Kidney epithelial cell (primary cell): ENCODE data around the gene PTK7. TPM values are rescaled to one million over a fixed set of nuclear protein-coding genes. Genes with fewer than 3 reads are reported as not detected.
"Not testable (repeated sequence)": the region's sequence is repeated elsewhere in the genome, so short reads cannot be mapped to it uniquely, and the experiment has no call there.

Source experiments
- DNase-seq: peaks from one replicate; pipeline ENCODE4 v3.0.0-alpha.2; 2010; ENCODE audit warnings: low read depth
- H3K27me3 ChIP-seq: 2 replicates; pipeline ENCODE4 v1.6.0; 2011; ENCODE audit warnings: low read length; ENCODE audit not compliant: control insufficient read depth, insufficient read depth
- H3K36me3 ChIP-seq: 2 replicates; pipeline ENCODE4 v1.5.1; 2011; ENCODE audit warnings: low read length; ENCODE audit not compliant: control insufficient read depth, insufficient read depth
- H3K4me3 ChIP-seq: 2 replicates; pipeline ENCODE4 v1.5.1; 2011; ENCODE audit warnings: low read depth, mild to moderate bottlenecking, control low read depth, low read length
- CTCF ChIP-seq: IDR thresholded peaks from 2 replicates; pipeline ENCODE4 v1.5.1; 2011; ENCODE audit warnings: mild to moderate bottlenecking, moderate library complexity, low read length, control low read depth, inconsistent platforms; ENCODE audit not compliant: insufficient read depth, poor library complexity, severe bottlenecking
- total RNA-seq: library from RNA; depleted of rRNA; stranded (reverse); fragments of >200 nt; gene quantifications from 2 replicates; pipeline ENCODE4 v1.2.3, GENCODE V29; 2015

The PTK7 gene
- total RNA-seq, 1 donor from 2014 or later, result 169 TPM

GRCh38 chr6:43113431-43114260 lies 37.5 kb downstream of the PTK7 start:
- Histone ChIP-seq H3K27me3 (no peaks in the 10 kb centered on the region), H3K4me3 (no peak overlapping the region), H3K36me3 (peaks cover 1% of the 10 kb centered on the region)
- TF ChIP-seq CTCF, result no peak
- no peak for DNase-seq

GRCh38 chr6:43115365-43115764 lies 39.3 kb downstream of the PTK7 start:
- no peak for DNase-seq
- TF ChIP-seq CTCF, result no peak
- Histone ChIP-seq H3K4me3 (no peak overlapping the region), H3K36me3 (peaks cover 1% of the 10 kb centered on the region), H3K27me3 (no peaks in the 10 kb centered on the region)

GRCh38 chr6:43117466-43117865 lies 41.4 kb downstream of the PTK7 start:
- not testable (repeated sequence) for H3K27me3 ChIP-seq, DNase-seq, H3K36me3 ChIP-seq, H3K4me3 ChIP-seq

GRCh38 chr6:43119482-43119881 lies 43.4 kb downstream of the PTK7 start:
- Histone ChIP-seq H3K27me3 (no peaks in the 10 kb centered on the region), H3K4me3 (no peak overlapping the region), H3K36me3 (peaks cover 1% of the 10 kb centered on the region)
- no peak for DNase-seq
- no peak for TF ChIP-seq CTCF

GRCh38 chr6:43120101-43120763 lies 44.1 kb downstream of the PTK7 start:
- Histone ChIP-seq H3K4me3 (no peak overlapping the region), H3K27me3 (no peaks in the 10 kb centered on the region), H3K36me3 (peaks cover 1% of the 10 kb centered on the region)
- no peak for TF ChIP-seq CTCF
- DNase-seq, result no peak

GRCh38 chr6:43120944-43121913 lies 45.1 kb downstream of the PTK7 start:
- DNase-seq, result peak; percentile 98
- peaks cover 1% of the 10 kb centered on the region for H3K36me3 ChIP-seq
- no peak overlapping the region for H3K4me3 ChIP-seq
- no peaks in the 10 kb centered on the region for H3K27me3 ChIP-seq
- peak; percentile 7 for TF ChIP-seq CTCF
